ENCODE results near the gene MPP1. TPM values are rescaled to one million over a fixed set of nuclear protein-coding genes. Genes with fewer than 3 reads are reported as not detected.

The MPP1 gene
- total and polyA plus RNA-seq, 2 donors (not counting 3 experiments of a cell fraction or from before 2014, with no cell fraction given) = 22.1 to 32.3 TPM

- FAIRE-seq (no peak), DNase-seq (ENCODE audit: low read depth, low spot score) (no peak)
- intact Hi-C loops (cut with micrococcal nuclease) (no loop called here), dilution Hi-C loops (cut with MboI; ENCODE audit: extremely low pct_ligation_motif_present, low sequenced_read_pairs) (no loop called here)
- no TSS peak for BruUV-seq (replicated peaks)
- Histone ChIP-seq H3K9me3 (replicated peaks; ENCODE audit: control insufficient read depth, insufficient read depth, low read length) (no peaks in the 10 kb centered on the region), H2AFZ (ENCODE audit: low read depth, low read length) (no peak overlapping the region), H3K27me3 (ENCODE audit: control insufficient read depth in 2 of 2, insufficient read depth in 2 of 2, low read length in 2 of 2) (no peaks in the 10 kb centered on the region), H3K27ac (ENCODE audit: insufficient read depth, low read depth, low read length) (no peak overlapping the region), H4K20me1 (replicated peaks; ENCODE audit: control insufficient read depth, extremely low read depth, insufficient read depth, low read length) (no peaks in the 10 kb centered on the region), H3K9me1 (replicated peaks; ENCODE audit: control insufficient read depth, extremely low read depth, insufficient read depth, low read length) (no peaks in the 10 kb centered on the region), H3K9ac (replicated peaks; ENCODE audit: extremely low read depth, insufficient read depth, low read length) (no peak overlapping the region), H3K36me3 (ENCODE audit: control insufficient read depth in 2 of 2, extremely low read depth in 1 of 2, insufficient read depth in 2 of 2, low read length in 2 of 2) (no peaks in the 10 kb centered on the region), H3K4me1 (ENCODE audit: control insufficient read depth, extremely low read depth, insufficient read depth, low read length) (no peaks in the 10 kb centered on the region), H3K4me3 (replicated peaks in 1 of 3; ENCODE audit: insufficient read depth in 1 of 3, low read depth in 1 of 3, low read length in 3 of 3) (no peak overlapping the region), H3K4me2 (ENCODE audit: insufficient read depth, low read length) (no peak overlapping the region), H3K79me2 (ENCODE audit: control insufficient read depth, insufficient read depth, low read length) (no peaks in the 10 kb centered on the region)
- ChIA-PET POLR2A (no interaction called here), CTCF (interaction anchor here (1.6 kb wide), 2 partner anchors 10 to 13 kb away, joined by 3 to 5 read pairs; partner anchors contain the start of gene MPP1)
- TF ChIP-seq POLR2AphosphoS5 (IDR thresholded peaks at IDR 0.05; ENCODE audit: insufficient read depth, low read depth, low read length) (no peak), FOS (IDR thresholded peaks at IDR 0.05; ENCODE audit: borderline replicate concordance, insufficient read depth, low read length) (no peak), MYC (IDR thresholded peaks at IDR 0.05; ENCODE audit: low read depth, low read length) (no peak), CTCF (IDR thresholded peaks at IDR 0.05; ENCODE audit: extremely low read depth in 1 of 2, insufficient read depth in 1 of 2, low read depth in 1 of 2, low read length in 2 of 2) (no peak), POLR2A (IDR thresholded peaks at IDR 0.05; ENCODE audit: low read depth, low read length) (no peak), EZH2 (IDR thresholded peaks at IDR 0.05; ENCODE audit: borderline replicate concordance, low read depth, low read length, severe bottlenecking) (no peak), MAX (IDR thresholded peaks at IDR 0.05; ENCODE audit: insufficient read depth, insufficient read length) (no peak), GATA2 (IDR thresholded peaks at IDR 0.05; ENCODE audit: insufficient read depth, insufficient read length, low read depth, low read length) (no peak), JUN (IDR thresholded peaks at IDR 0.05; ENCODE audit: borderline replicate concordance, insufficient read depth, insufficient read length, low read depth) (no peak)
These were observed 13.3 kb downstream of the MPP1 start for GRCh38 chrX:154791939-154792338.
